ENCODE results near the gene ZC3H18.

ZC3H18 gene

DNA sequence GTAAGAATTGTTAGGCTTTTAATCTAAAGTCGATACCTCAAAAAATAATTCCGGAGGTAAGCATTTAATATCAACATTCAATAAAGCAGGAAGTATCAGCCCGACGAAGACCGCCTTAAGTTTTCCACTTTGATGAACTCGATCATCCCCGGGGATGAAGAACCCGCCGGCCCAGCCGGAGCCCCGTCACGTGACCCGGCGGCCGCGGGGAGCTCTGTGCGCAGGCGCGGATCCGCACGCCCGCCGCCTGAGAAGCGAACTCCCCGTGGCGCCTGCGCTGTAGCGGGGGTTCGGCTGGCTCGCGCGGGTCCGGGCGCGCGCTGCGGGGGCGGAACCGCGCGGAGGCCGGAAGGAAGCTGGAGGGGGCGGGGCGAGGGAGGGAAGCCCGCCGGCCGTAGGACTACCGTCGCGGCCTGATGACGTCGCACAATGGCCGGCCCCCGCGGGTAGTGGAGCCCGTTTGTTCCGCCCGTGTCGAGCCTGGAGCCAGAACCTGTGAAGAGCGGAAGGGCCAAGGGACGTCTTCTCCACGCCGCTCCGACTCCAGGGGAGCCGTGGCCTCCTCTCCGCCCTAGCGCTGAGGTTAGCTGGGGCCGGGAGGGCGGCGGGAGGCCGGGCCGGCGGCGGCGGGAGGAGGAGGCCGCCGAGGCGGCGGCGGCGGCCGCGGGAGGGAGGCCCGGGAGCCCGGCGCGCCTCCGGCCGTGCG is at the start of gene ZC3H18:
ZC3H18 (plus strand) TSS at position 419 of the 706 bp plus-strand sequence. CDS start 6,721 bp downstream, outside the sequence.
- DNase-seq, result peak; percentile 47

DNA sequence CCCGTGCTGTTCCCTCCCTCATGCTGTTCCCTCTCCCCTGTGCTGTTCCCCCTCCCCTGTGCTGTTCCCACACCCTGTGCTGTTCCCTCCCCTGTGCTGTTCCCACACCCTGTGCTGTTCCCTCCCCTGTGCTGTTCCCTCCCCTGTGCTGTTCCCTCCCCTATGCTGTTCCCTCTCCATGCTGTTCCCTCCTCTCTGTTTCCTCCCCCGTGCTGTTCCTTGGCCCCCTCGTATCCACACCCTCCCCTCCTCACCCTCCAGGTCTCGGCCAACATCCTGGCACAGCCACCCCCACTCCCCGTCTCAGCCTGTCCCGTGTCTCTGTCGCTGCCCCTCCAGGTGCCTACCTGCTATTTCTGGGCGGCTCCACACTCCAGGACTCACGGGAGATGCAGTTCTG is 48.5 kb upstream of the ZC3H18 start:
- DNase-seq, result no peak

DNA sequence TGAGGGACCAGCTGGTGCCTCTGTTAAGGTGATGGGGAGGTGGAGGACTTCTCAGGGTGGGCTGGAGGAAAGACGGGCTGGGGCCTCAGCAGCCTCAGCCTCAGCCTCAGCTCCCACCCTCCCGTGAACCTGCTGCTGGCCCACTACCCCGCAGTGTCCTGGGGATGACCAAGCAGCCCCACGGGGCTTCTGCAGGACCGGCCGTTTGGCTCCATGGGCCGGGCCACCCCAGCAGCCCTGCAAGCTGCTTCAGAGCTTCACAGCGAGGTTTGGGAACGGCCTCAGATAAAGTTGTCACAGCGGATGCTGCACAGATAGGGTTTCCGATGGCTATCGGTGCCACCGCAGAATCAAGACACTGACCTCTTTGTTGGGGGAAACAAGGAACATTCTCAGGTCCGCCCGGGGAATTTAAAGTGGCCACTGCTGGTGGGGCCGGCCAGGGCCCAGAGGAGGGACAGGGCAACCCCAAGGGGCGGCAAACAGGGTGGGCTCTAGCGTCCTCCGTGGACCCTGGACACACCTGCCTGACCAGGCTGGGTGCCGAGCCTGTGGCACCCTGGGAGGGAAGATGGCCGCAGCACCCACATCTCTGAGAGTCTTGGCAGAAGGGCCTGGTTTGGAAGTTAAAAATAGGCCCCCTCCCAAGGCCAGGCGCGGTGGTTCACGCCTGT is 47.8 kb upstream of the ZC3H18 start:
- no peak for DNase-seq

DNA sequence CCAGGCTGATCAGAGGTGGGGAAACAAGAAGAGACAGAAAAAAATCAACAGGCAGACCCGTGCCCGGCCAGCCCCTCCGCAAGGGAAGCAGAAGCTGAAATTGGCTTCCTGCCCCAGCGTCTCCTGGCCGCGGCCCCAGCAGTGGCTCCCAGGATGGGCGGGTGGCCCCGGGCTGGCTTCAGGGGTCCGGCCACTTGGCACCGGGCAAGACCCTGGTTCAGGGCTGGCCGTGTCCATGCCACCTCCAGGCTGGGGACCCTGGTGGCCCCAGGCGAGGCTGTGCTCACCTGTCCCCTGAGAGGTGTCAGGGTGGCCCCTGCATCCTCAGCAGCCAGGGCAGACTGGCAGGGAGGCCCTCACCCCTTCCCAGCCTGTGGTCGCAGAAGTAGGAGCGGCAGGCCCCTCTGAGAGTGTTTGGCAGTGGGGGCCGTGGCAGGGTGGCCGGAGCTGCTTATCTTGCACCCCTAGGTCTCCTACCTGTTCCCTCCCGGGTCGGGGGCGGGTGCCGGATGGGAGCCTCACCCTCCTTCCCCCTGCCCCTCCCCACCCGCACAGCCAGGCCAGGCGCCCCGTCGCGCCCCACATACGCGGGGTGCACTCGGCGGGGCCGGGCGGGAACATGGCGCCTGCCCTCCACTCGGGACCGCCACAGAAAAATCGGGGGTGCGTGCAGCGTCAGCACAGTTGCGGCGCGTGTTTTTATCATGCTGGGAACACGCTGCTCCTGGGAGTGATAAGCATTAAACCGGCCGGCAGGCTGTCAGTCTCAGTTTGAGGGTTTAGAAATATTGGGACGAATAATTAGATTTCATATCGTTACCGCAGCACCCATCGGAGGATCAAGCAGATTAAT is 46.7 kb upstream of the ZC3H18 start:
- DNase-seq, result no peak

DNA sequence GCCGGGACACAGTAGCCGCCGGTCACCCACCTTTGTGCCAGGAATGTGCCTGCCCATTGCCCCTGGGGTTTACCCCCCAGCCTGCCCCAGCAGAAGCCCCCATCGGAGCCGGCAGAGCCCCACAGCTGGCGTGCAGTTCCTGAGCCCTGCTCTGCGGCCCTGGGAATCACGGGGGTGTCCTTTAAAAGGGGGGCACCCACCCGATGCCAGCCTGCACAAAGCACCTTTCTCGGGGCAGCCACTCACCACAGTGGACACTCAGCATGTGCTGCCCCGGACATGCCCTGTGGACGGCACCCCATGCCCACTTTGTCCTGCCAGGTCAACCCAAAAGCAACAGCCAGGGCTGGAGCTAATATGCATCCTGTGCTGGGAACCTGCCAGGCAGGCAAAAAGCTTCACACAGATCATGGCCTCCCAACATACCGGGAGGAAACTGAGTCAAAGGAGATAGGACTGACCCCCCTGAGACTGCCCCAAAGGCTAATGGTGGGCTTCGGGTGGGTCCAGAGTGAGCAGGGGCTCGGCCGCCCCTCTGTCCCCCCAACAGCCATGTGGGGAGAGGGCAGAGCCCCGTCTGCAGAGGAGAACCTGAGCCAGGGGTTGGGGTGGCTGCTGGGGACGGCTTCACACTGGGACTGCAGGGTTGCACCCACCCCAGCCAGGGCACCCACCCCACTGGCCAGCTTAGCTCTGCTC is 45.8 kb upstream of the ZC3H18 start:
- no peak for DNase-seq

DNA sequence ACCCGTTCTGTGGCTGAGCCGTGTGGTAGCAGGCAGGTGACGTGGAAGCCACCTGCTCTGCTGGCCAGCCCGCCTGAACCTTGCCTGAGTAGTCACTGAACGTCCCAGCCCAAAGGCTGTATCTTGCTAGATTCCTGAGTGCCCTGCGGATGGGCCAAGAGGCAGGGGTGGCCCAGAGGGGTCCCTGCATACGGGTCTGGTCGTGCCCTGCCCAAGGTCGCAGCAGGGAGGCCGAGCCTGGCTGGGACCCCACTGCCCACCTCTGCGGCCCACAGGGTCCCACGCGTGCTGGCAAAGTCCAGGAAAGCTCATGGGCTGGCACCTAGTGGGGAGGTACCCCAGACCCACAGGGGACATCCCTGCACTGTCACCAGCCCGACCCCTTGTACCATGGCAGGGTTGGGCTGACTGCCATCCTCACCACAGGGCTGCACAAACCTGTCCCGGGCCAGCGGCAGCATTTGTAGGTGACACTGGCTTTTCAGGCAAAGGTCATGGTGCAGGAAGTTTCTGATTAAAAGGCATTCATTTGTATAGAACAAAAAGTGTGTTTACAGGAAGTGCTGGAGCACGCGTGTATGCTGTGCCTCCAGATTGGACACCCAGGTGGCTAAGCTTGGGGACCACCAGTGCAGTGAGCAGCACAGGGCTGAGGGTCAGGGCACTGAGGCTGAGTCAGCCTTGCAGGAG is 45.1 kb upstream of the ZC3H18 start:
- no peak for DNase-seq

DNA sequence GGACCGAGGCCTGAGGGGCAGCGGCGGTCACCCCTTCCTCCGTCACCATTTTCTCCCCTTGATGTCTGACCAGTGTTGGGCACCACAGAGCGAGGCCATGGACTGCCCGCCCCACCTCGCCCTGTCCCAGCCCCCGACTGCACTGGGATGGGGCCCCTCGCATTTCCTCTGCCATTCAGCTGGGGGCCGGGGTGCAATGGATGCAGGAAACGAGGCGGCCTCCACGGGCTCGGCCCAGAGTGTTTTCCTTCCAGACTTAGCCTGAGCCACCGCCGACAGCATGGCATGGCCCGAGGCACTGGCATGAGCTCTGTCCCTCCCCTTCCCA is 44.6 kb upstream of the ZC3H18 start:
- no peak for DNase-seq

DNA sequence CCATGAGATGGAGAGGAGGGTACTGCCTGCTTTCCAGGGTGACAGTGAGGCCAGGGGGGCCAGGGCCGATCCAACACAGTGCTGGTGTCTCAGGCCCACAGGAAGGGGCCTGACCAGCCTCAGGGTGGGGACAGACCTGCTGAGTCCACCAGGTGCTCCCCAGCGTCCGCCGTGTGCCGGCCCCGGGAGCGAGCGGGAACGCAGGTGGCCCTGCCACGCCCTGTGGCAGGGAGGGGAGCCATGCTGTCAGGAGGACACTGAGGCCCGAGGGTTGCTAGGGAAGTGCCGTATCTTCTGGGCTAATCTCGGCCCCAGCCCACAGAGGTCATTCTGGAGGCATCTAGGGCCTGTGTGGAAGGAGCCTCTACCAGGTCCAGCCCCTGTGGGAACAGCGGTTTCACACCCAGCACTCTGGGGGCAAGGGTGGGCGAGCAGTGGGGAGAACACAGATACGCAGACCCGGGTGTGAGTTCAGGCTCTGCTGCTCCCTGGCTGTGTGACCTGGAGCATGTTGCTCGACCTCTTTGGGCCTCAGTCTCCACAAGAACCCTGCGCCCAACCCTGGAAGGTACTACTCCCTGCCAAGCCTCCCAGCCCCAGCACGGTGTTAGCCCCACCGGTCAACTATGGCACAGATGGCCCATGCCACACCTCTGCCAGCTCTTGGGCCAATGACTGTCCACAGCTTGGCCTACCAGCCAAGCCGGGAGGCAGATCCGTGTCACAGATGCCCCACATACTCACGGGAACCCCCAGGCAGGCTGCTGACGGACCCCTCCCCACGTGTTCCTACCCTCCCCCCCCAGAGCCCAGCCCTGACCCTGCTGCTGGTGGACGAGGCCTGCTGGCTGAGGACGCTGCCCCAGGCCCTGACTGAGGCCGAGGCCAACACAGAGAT is 43.9 kb upstream of the ZC3H18 start:
- DNase-seq, result no peak

DNA sequence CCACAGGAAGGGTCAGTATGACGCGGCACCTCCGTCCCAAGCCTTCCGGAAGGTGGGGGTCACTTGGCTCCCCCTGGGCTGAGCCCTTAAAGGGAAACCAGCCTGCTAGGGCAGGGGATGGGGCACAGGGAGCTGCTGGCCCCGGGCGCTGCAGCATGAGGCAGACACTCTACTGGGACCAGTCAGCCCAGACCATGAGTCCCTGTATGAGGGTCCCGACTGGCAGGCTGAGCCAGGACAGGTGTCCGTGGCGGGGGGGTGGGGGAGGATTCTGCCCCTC is 43.4 kb upstream of the ZC3H18 start:
- no peak for DNase-seq

DNA sequence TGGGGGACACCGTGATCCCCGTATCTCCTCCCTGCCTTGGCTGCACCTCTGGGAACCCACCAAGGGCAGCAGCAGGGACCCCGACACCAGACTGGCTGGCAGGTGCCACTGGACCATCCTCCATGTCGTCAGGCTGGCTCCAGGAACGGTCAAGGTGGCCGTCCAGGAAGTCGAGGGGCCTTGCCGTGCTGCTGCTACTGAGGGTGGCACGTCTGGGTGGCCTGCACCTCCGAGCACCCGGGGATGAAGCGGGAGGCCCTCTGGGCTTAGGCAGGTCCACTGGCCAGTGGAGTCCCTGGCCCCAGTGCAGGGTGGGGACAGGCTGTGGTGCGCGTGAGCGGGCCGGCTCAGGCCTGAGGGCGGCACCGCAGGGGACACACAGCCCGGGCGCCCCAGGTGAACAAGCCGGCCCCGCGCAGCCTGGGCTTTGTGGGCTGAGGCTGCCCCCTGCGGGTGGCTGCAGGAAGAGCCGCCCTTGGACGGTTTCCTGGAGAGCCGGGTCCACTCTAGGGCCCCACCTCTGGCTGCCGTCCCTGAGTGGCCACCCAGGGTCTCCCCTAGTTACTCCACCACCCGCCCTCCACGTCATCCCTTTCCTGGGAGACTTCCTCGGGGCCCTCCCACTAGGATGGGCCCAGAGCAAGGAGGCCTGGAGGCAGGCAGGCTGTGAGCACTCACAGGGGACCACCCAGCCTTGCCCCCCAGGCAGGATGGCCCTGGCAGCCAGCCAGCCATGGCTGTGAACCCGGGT is 42.8 kb upstream of the ZC3H18 start:
- DNase-seq, result no peak

DNA sequence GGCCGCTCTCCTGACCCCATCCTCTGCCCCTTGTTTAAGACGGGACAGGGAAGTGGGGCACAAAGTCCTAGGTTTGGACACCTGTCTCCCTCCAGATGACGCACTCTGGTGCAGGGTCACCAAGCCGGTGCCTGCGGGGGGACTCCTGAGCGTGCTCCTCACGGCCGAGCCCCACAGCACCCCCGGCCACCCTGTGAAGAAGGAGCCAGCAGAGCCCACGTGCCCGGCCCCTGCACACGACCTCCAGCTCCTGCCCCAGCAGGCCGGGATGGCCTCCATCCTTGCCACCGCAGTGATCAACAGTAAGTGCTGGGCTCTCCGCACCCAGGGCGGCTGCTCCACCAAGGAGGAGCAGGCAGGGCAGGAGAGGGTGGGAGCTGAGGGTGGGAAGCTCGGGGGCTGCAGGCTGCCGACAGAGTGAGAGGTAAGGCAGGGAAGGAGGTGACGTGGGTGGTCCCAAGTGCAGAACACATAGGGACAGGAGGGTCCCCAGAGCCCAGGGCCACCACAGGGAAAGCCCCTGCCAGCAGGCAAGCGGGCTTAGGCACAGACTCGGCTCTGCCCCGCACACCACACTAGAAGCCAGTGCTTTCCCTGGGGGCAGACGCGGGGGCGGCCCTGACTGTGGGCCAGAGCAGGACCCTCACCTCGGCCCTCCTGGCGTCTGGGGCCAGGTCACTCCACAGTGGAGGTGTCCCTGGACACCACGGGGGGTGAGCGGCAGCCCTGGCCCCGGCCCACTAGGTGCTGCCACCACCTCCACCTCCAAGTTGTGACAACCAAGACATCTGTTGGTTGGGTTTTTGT is 42.1 kb upstream of the ZC3H18 start:
- DNase-seq, result no peak

DNA sequence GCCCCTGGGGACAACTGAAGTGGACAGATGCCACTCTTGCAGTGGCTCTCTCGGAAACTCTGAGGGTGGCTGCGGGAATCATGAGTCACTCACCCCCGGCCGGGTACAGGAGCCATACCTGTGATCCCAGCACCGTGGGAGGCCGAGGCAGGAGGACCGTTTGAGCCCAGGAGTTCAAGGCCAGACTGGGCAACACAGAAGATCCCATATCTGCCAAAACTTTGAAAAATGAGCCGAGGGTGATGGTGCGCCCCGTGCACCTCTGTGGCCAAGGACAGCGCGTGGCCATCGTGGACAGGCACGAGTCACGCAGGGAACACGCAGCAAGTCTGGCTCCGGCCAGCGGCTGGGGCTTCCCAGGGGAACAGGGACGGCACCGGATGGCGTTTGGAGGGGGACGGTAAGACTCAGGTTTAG is 41.3 kb upstream of the ZC3H18 start:
- DNase-seq, result no peak

DNA sequence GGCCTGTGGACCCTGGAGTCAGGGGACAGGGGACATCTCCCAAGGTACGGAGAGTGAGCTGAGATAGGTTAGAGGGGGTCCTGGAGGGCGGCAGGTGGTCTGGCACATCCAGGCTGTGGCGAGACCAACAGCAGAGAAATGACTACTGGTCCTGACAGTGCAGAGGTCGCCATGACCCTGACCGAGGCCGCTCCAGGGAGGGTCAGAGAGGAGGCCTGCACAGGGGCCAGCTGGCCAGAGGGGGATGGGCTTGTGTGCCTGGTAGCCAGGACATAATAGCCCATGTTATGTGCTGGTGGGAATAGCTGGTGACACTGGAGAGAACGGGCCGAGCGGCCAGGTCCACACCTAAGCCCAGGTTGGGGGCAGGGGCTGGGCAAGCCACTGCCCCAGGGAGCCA is 40.6 kb upstream of the ZC3H18 start:
- DNase-seq, result no peak

DNA sequence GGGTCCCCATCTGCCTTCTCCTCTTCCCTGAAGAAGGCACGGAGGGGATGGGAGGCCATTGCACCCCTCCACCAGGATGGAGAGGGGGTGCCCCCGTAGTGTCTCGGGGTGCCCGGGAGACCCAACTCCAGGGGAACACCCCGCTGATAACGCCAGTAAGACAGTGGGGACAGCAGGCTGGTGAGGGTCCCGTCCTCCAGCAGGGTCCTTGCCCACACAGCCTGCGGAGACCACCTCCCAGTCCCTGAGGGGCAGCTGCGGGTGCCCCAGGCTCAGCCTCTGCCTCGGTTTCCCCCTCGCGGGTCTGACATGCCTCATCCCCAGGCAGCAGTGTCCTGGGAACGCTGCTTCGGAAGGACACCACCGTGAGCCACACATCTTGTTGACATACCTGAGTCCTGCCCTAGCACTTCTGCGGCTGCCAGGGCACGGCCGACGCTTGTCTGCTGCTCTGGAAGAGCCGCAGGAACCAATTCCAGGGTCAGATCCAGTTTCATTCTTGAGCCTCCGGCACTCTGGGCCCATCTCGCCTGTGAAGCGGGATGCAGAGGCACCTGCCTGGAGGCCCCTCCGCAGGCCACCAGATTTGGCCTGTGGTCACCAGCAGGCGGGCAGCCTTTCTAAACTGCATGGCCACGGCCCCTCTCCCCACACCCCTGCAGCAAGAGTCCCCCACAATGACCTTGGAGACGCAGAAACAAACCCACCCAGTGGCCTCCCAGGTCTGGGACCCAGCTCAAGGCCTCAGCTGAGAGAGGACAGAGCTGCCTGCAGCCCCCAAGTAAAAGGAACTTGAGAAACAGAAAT is 39.9 kb upstream of the ZC3H18 start:
- DNase-seq, result no peak

DNA sequence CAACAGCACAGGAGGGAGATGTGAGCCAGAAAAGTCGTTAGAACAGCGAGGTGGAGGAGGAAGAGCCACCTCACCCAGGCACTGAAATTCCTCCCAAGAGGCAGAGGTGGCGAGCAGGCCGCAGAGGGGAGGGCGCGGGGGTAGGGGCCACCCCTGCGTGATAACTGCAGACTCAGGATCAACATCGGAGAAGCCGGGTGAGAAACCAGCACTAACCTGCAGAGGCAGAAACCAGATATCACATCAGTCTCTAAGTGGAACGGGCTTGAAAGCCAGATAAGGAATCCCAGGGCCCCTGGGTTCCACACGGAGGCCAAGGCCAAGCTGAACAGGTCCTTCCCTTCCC is 39.4 kb upstream of the ZC3H18 start:
- DNase-seq, result no peak

DNA sequence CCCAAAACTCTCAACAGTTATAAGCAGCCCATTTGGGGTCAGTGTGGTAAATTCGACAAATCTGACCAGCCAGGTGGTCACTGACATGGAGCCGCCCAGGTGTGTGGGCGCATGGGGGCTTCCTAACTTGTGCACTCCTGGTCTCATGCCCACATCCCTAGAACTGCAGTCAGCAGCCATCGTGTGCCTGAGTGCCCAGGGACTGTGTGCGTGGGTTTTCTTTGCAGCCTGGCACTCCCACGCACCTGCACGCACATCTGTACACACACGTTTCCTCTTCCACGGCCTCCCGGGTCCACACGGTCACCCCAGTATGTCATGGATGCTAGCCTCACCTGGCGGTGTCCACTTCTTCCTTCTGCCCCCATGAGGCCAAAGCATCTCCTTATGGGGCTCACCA is 38.9 kb upstream of the ZC3H18 start:
- DNase-seq, result no peak

DNA sequence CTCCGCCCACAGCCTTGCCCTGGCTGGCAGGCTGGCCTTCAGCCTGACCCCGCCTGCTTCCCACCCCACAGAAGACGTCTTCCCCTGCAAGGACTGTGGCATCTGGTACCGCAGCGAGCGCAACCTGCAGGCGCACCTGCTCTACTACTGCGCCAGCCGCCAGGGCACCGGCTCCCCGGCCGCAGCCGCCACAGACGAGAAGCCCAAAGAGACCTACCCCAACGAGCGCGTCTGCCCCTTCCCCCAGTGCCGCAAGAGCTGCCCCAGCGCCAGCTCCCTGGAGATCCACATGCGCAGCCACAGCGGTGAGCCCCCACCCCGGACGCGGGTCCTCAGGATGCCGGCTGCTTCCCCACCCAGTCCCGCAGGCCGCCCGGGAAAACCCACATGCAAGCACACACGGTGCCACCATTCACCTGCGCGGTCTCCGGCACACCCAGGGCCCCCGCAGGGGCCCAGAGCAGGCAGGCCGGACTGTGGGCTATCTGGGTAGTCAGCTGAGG is 38.2 kb upstream of the ZC3H18 start:
- DNase-seq, result no peak

DNA sequence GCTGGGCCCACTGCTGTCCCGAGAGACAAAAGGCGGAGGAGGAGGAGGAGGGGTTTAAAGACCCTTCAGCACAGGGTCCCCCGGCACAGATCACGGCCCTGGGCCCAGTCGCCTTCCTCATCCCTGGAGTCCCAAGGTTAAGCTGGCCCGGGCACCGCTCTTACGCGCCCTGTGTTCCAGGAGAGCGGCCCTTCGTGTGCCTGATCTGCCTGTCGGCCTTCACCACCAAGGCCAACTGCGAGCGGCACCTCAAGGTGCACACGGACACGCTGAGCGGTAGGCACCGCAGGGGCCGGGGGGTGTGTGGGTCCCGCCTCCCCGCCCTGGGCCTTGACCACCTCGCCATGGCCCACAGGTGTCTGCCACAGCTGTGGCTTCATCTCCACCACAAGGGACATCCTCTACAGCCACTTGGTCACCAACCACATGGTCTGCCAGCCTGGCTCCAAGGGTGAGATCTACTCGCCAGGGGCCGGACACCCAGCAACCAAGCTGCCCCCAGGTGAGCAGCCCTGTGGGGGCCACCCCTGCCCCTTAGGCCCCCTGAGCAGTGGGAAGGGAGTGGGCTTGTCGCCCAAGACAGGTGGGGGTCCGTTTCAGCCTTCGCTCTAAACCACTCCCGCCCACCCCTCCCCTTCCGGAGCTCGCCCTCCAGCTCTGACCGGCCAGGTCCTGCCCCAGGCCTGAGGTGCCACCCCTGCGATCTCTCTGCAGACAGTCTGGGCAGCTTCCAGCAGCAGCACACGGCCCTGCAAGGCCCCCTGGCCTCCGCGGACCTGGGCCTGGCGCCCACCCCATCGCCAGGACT is 37.6 kb upstream of the ZC3H18 start:
- no peak for DNase-seq
